Measurements from ENCODE around the gene FYTTD1. TPM values are rescaled to one million over a fixed set of nuclear protein-coding genes. Genes with fewer than 3 reads are reported as not detected.

Gene FYTTD1
- total RNA-seq, 2 experiments from 2014 or later: 75.8 to 78.2 TPM

GRCh38 chr3:197809356-197810020 is 59.8 kb downstream of the FYTTD1 start:
- peaks cover 3% of the 10 kb centered on the region for H3K4me1 ChIP-seq (ENCODE audit: insufficient read depth, low read length)
- no peak for TF ChIP-seq CTCF (IDR thresholded peaks at IDR 0.05)
- ATAC-seq (ENCODE audit: poor library complexity): no peak
- no peaks in the 10 kb centered on the region for H3K36me3 ChIP-seq (ENCODE audit: insufficient read depth, low read length)
- Mint-ChIP-seq H3K9me3 (no peaks in the 10 kb centered on the region), H3K36me3 (ENCODE audit: low read depth) (peaks cover 22% of the 10 kb centered on the region), H3K4me3 (no peak overlapping the region), H3K27me3 (no peaks in the 10 kb centered on the region), H3K27ac (peak overlapping the region; percentile 14), H3K4me1 (ENCODE audit: low read depth) (peaks cover 49% of the 10 kb centered on the region)
- POLR2A ChIA-PET: interaction anchor here (0.7 kb wide), 2 partner anchors 60 to 66 kb away, joined by 3 read pairs; partner anchors contain the start of gene FYTTD1
- intact Hi-C loops (cut with DNase I, micrococcal nuclease): loop anchor here in 1 of 2 experiments (10.0 kb wide), 1 partner anchor 125 kb away; no protein-coding TSS in a partner anchor
- H3K4me3 ChIP-seq (ENCODE audit: low read length): no peak overlapping the region
- H3K27ac ChIP-seq (ENCODE audit: low read depth in 1 of 2, low read length in 2 of 2): no peak overlapping the region
- CTCF ChIA-PET: interaction anchor here (1.4 kb wide), 1 partner anchor 26 kb away, joined by 3 read pairs; no protein-coding TSS in a partner anchor
- DNase-seq: no peak
- H3K9me3 ChIP-seq (ENCODE audit: control insufficient read depth in 1 of 2, insufficient read depth in 1 of 2, low read length in 2 of 2): no peaks in the 10 kb centered on the region
- H3K27me3 ChIP-seq (ENCODE audit: control insufficient read depth in 1 of 2, insufficient read depth in 2 of 2, low read length in 2 of 2): no peaks in the 10 kb centered on the region

- H3K4me1 Mint-ChIP-seq (ENCODE audit: low read depth): peaks cover 52% of the 10 kb centered on the region
- DNase-seq (no peak), ATAC-seq (ENCODE audit: poor library complexity) (no peak)
- no peaks in the 10 kb centered on the region for H3K27me3 Mint-ChIP-seq
- H3K9me3 Mint-ChIP-seq: no peaks in the 10 kb centered on the region
- ChIA-PET CTCF (interaction anchor here (1.4 kb wide), 1 partner anchor 27 kb away, joined by 3 read pairs; no protein-coding TSS in a partner anchor), POLR2A (interaction anchor here (0.9 kb wide), 1 partner anchor 19 kb away, joined by 3 read pairs; no protein-coding TSS in a partner anchor)
- H3K27ac ChIP-seq (ENCODE audit: low read depth in 1 of 2, low read length in 2 of 2): no peak overlapping the region
- no peaks in the 10 kb centered on the region for H3K9me3 ChIP-seq (ENCODE audit: control insufficient read depth in 1 of 2, insufficient read depth in 1 of 2, low read length in 2 of 2)
- H3K36me3 ChIP-seq (ENCODE audit: insufficient read depth, low read length): no peaks in the 10 kb centered on the region
- intact Hi-C loops (cut with DNase I, micrococcal nuclease): no loop called here
- no peak overlapping the region for H3K27ac Mint-ChIP-seq
- H3K4me3 Mint-ChIP-seq: no peak overlapping the region
- peaks cover 3% of the 10 kb centered on the region for H3K4me1 ChIP-seq (ENCODE audit: insufficient read depth, low read length)
- H3K27me3 ChIP-seq (ENCODE audit: control insufficient read depth in 1 of 2, insufficient read depth in 2 of 2, low read length in 2 of 2): no peaks in the 10 kb centered on the region
- no peak for TF ChIP-seq CTCF (IDR thresholded peaks at IDR 0.05)
- no peak overlapping the region for H3K4me3 ChIP-seq (ENCODE audit: low read length)
- peaks cover 25% of the 10 kb centered on the region for H3K36me3 Mint-ChIP-seq (ENCODE audit: low read depth)
These were observed 61.2 kb downstream of the FYTTD1 start for GRCh38 chr3:197810901-197811300.

GRCh38 chr3:197811343-197811742 is 61.7 kb downstream of the FYTTD1 start:
- Histone ChIP-seq H3K27ac (ENCODE audit: low read depth in 1 of 2, low read length in 2 of 2) (no peak overlapping the region), H3K9me3 (ENCODE audit: control insufficient read depth in 1 of 2, insufficient read depth in 1 of 2, low read length in 2 of 2) (no peaks in the 10 kb centered on the region), H3K27me3 (ENCODE audit: control insufficient read depth in 1 of 2, insufficient read depth in 2 of 2, low read length in 2 of 2) (no peaks in the 10 kb centered on the region), H3K36me3 (ENCODE audit: insufficient read depth, low read length) (no peaks in the 10 kb centered on the region), H3K4me3 (ENCODE audit: low read length) (no peak overlapping the region), H3K4me1 (ENCODE audit: insufficient read depth, low read length) (peaks cover 3% of the 10 kb centered on the region)
- ChIA-PET CTCF (no interaction called here), POLR2A (no interaction called here)
- ATAC-seq (ENCODE audit: poor library complexity): no peak
- Mint-ChIP-seq H3K27me3 (no peaks in the 10 kb centered on the region), H3K4me3 (no peak overlapping the region), H3K4me1 (ENCODE audit: low read depth) (peaks cover 52% of the 10 kb centered on the region), H3K27ac (no peak overlapping the region), H3K9me3 (no peaks in the 10 kb centered on the region), H3K36me3 (ENCODE audit: low read depth) (peaks cover 25% of the 10 kb centered on the region)
- intact Hi-C loops (cut with DNase I, micrococcal nuclease): no loop called here
- no peak for TF ChIP-seq CTCF (IDR thresholded peaks at IDR 0.05)
- DNase-seq: no peak

All from CD4-positive, alpha-beta T cell (primary cell).